HG03097 (cell line): ENCODE results near the gene KCNK13.
"Not testable (repeated sequence)": the region's sequence is repeated elsewhere in the genome, so short reads cannot be mapped to it uniquely, and the experiment has no call there.

Experiments used
- ATAC-seq: cut with Tn5 transposase; IDR thresholded peaks from one replicate; pipeline ENCODE4 v1.9.1; 2021; ENCODE audit not compliant: unreplicated experiment, low FRiP score

Gene KCNK13

DNA sequence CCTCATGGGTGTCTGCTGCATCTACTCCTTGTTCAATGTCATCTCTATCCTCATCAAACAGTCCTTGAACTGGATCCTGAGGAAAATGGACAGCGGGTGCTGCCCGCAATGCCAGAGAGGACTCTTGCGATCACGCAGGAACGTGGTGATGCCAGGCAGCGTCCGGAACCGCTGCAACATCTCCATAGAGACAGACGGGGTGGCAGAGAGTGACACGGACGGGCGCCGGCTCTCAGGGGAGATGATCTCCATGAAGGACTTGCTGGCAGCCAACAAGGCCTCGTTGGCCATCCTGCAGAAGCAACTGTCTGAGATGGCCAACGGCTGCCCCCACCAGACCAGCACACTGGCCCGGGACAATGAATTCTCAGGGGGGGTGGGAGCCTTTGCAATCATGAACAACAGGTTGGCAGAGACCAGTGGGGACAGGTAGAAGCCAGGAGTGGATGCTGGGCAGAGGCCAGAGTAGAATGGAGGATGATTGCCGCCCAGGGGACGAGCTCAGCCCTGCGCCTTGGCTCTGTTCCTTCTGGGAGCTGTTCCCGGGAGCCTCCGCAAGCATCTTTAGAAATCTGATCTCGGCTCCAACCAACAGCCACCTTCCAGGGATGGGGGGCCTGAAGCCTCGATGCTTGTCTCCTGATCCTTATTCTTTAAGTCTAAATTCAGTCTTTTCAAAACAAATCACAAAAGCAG is 122.9 kb downstream of the KCNK13 start:
- ATAC-seq: no peak

DNA sequence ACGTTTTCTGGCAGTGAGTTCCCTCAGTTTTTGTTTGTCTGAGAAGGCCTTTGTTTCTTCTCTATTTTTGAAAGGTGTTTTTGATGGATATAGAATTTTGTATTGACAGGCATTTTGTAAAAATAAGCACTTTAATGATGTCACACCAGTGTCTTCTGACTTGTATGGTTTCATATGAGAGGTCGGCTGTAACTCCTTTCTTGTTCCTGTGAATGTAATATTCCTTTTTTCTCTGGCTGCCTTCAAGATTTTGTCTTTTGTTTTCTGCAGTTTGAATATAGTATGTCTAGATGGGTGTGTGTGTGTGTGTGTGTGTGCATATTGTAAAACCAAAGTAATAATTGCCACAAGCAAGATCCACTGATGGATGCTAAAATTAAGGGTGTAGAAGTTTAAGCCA is 126.8 kb downstream of the KCNK13 start:
- ATAC-seq: no peak

DNA sequence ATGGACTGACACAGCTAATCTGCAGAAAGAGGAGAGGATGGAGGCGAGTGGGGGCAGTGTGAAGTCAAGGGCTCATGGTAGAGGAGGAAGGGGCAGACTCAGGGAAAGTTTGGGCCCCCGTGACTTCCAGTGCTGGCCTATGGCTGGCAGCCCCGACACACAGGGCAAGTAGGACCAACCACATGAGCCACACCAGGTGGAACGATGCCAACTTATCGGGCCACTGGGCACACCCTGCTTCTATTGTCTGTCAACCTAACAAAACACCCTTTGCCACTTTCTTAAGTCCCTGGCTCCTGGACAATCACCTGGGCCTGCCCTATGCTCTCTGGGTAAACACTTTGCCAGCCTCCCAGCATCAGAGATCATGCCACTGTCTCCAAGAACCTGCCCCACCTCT is 129.4 kb downstream of the KCNK13 start:
- no peak for ATAC-seq

DNA sequence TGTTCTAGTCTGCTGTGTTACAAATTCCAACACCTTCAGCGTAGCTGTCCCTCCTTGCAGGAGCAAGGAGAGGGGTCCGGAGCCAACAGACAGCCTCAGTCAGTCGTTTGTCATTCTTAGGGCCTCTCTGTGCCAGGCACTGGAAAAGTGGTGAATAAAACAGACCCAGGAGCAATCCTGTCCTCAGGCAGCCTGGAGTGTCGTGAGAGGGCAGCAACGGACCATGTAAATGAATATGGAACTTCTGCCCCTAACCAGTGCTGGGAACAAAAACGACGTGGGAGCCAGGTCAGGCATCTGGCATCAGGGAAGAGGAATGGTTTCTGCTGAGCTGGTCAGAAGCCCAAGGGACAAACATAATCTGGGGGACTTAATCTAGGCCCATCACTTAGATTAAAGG is 129.8 kb downstream of the KCNK13 start:
- ATAC-seq: no peak

DNA sequence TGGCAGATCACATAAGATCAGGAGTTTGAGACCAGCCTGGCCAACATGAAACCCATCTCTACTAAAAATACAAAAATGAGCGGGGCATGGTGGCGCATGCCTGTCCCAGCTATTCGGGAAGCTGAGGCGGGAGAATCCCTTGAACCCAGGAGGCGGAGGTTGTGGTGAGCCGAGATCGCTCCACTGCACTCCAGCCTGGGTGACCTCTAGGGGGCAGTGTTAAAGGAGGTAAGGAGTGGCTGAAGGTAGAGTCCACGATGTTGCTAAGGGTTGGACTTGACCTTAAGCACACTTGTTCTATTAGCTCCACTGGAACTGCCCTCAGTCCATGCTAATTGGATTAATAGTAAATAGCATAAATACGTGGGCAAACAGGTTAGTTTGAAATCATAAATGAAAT is 132.1 kb downstream of the KCNK13 start:
- ATAC-seq: no peak

DNA sequence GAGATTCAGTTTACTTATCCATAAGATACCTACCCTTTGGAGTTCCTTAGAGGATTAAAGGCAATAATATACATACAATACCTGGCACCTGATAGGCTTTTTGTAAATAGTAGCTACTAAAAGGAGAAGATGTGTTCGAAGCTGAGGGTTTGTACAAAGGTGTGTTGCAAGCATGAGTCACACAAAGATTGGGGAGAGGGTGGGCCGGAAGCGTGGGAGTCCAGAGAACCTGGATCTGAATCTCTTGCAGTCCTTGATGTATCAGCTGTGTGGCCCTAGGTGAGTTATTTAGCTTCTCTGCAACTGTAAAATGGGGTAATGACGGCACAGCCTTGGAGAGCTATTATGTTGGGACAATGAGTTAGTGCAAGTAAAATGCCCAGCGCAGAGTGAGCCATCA is 132.9 kb downstream of the KCNK13 start:
- no peak for ATAC-seq

DNA sequence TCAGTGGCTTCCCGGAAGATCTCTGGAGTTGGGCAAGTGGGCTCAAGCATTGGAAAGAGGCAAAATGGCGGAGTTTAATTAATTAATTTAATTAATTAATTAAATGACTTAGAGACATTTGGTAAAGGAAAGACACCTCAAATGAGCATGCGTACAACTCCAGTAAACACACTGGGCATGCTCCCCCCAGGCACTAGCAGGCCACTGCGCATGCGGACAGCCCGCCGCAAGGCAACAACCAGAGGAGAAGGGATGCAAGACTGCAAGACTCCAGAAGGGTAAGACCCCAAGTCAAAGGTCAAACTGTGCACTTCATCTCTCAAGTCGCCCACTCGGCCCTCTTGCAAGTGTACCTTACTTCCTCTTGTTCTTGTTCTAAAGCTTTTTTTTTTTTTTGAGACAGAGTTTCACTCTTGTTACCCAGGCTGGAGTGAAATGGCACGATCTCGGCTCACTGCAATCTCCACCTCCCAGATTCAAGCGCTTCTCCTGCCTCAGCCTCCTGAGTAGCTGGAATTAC is 136.8 kb downstream of the KCNK13 start:
- no peak for ATAC-seq

DNA sequence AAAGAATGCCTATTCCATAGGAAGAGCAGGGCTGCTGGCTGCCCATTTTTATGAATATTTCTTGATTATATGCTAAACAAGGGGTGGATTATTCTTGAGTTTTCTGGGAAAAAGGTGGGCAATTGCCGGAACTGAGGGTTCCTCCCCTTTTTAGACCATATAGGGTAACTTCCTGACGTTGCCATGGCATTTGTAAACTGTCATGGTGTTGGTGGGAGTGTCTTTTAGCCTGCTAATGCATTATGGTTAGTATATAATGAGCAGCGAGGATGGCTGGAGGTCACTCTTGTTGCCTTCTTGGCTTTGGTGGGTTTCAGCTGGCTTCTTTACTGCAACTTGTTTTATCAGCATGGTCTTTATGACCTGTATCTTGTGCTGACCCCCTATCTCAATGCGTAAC is 138.8 kb downstream of the KCNK13 start:
- not testable (repeated sequence) for ATAC-seq

DNA sequence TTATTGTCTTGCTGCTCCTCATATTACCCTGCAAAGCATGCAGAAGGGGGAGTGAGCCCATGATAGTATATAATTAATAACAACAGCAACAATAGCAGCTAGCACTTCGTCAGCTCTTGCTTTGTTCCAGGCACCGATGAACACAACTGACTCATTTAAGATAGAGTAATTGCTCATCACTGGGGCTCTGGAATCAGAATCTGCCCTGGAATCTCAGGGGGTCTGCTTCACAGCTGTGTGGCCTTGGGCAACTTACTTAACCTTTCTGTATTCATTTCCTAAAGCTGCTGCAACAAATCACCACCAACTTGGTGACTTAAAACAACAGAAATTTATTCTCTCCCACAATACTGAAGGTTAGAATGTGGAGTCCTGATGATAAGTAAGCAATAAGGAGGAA is 139.6 kb downstream of the KCNK13 start:
- ATAC-seq: no peak

DNA sequence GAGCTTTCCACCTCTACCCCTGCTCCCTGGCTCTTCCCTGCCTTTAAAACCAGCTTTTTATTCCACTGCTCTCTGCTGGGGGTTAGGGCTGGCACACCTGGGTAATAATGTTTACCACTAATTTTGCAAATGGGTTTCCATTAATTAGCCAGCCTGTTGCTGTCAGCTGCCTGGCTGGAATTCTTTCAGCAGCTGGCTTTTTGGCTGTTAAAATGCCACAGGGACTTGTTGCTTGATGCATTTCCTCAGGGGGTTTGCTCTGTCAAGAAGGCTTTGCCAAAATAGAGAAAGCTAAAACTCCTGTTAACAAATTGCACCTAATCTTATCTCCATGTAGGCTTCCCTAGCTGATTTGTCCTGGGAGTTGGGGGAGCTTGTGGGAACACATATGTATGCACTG is 142.7 kb downstream of the KCNK13 start:
- ATAC-seq: no peak

DNA sequence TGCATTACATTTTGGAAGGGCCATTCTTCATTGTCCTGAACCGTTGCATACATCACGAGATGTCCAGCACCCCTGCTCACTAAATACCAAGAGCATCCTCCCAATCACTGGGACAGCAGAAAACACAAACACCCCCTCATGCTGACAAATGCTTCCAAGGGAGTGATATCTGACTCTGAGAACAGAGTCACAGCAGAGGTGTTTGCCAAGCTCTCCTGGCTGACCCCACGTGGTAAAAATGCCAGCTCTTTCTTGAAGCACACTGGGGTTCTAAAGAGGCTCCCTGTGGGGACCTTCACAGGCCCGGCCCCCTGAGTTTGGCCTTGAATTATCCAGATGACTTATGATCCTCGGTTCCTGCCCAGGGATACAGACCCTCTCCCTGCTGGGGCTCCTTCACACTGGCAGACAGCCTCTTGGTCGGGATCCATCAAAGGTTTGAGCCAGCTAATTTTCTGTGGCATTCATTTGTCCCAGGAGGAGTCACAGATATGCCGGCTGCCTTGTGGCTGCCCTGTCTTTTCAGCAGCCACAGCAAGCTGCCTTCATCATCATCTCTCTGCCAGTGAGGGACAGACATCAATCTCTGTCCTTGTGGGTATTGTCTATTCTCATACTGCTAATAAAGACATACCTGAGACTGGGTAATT is 151.4 kb downstream of the KCNK13 start:
- no peak for ATAC-seq

DNA sequence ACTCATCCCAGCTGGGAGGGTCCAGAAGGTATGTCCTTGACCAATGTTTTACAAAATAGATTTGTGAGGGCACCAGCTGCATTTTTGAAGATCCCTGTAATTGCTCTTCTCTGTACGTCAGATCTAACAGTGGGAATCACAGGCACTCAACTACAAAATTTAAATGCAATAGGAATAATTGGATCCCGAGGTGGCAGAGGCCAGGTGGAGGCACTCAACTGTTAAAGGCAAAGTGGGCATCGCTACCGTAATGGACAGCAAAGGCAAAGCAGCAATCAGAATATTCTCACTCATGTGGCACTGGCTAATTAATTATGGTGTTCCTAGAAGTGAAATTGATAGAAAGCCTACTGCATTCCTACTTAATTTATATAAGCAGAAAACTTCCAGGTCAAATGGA is 166.7 kb downstream of the KCNK13 start:
- ATAC-seq: no peak

DNA sequence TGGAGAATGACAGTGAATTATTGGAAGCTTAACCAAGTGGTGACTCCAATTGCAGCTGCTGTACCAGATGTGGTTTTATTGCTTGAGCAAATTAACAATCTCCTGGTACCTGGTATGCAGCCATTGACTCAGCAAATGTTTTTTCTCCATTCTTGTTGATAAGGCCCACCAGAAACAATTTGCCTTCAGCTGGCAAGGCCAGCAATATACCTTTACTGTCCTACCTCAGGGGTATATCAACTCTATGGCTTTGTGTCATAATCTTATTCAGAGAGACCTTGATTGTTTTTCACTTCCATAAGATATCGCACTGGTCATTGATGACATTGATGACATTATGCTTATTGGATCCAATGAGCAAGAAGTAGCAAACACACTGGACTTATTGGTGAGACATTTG is 168.1 kb downstream of the KCNK13 start:
- not testable (repeated sequence) for ATAC-seq
